NT2/D1 (cell line): Measurements from ENCODE around the gene SDK1.

ENCODE experiments used
- YY1 ChIP-seq: IDR thresholded peaks from 2 replicates; pipeline ENCODE4 v1.6.1; 2011; ENCODE audit not compliant: insufficient read length, insufficient read depth
- ZNF274 ChIP-seq: IDR thresholded peaks from 2 replicates; pipeline ENCODE4 v1.6.1; 2011; ENCODE audit warnings: mild to moderate bottlenecking, low read depth, low read length

GRCh38 chr7:3884543-3884942 lies 583.5 kb downstream of the SDK1 start:
- no peak for TF ChIP-seq ZNF274
- TF ChIP-seq YY1 = no peak
